ENCODE data around the gene IRF9. TPM values are rescaled to one million over a fixed set of nuclear protein-coding genes. Genes with fewer than 3 reads are reported as not detected.

IRF9 gene
- total and polyA plus RNA-seq, 5 donors = 44.5 to 103 (median 54.1) TPM

GRCh38 chr14:24121210-24121609 is 39.9 kb upstream of the IRF9 start:
- no peak overlapping the region for H3K27ac ChIP-seq (ENCODE audit: low read length)
- H3K4me1 ChIP-seq (ENCODE audit: control insufficient read depth, insufficient read depth, low read length) = no peaks in the 10 kb centered on the region
- H3K27me3 ChIP-seq (ENCODE audit: control insufficient read depth, insufficient read depth) = no peaks in the 10 kb centered on the region
- H3K4me3 ChIP-seq (ENCODE audit: low read length) = no peak overlapping the region
- H3K9me3 ChIP-seq (ENCODE audit: control insufficient read depth, low read length) = no peaks in the 10 kb centered on the region
- DNase-seq = no peak
- WGBS = 95% methylated on average over 8 of the region's 8 CpGs
- intact Hi-C loops (cut with DNase I) = no loop called here
- no peak for ATAC-seq

GRCh38 chr14:24122416-24122815 is 38.6 kb upstream of the IRF9 start:
- no peak overlapping the region for H3K27ac ChIP-seq (ENCODE audit: low read length)
- DNase-seq (no peak), ATAC-seq (no peak)
- 96% methylated on average over 4 of the region's 4 CpGs for WGBS
- no peak overlapping the region for H3K4me3 ChIP-seq (ENCODE audit: low read length)
- H3K27me3 ChIP-seq (ENCODE audit: control insufficient read depth, insufficient read depth) = no peaks in the 10 kb centered on the region
- intact Hi-C loops (cut with DNase I) = no loop called here
- no peaks in the 10 kb centered on the region for H3K9me3 ChIP-seq (ENCODE audit: control insufficient read depth, low read length)
- H3K4me1 ChIP-seq (ENCODE audit: control insufficient read depth, insufficient read depth, low read length) = no peaks in the 10 kb centered on the region

GRCh38 chr14:24122898-24123297 is 38.2 kb upstream of the IRF9 start:
- no peak overlapping the region for H3K27ac ChIP-seq (ENCODE audit: low read length)

DNA sequence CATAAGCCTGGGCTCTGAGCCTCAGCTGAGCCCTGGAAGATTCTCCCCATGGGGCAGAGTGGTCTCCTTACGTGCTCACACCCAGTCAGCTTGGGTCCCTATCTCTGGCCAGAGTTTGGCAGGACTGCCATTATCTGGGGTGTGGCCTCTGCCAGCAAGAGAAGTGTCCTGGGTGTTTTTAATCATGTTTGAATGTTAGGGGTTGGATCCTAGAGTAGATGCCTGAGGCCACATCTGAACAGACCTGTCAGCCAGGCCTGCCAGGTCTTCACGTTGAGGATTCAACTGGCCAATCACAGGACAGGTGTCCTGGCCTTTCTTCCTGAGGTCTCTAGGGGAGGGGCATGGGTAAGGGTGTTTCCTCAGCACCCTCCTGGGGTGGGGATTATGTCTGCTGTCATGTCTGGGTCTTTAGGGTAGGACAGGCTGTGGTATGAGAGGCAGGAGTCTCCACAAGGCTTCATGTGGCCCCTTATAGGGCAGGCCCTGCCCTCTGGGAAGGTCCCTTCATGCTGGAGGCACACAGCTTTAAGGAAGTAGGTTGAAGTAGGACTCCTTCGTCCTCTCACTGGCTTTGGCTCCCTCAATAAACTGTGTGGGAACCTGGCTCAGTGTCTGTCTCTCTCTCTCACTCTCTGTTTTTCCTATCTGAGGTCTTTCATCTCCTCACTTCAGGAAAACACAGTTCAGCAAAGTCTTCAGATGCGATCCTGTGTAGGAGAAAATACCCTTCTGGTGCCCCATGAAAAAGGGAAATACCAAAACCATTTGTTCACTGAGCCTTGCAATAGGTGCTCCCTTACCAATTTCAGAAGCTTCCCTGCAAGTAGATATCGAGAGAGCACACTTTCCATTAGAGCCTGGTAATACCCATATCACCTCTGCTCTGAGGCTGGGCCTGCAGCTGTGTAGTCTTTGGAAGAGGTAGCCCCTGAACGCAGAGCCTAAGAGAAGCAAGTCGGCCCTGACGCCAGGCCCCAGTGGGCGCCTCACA is 37.3 kb upstream of the IRF9 start:
- DNase-seq = no peak
- Histone ChIP-seq H3K27ac (ENCODE audit: low read length) (no peak overlapping the region), H3K9me3 (ENCODE audit: control insufficient read depth, low read length) (no peaks in the 10 kb centered on the region), H3K27me3 (ENCODE audit: control insufficient read depth, insufficient read depth) (no peaks in the 10 kb centered on the region), H3K4me3 (ENCODE audit: low read length) (no peak overlapping the region), H3K4me1 (ENCODE audit: control insufficient read depth, insufficient read depth, low read length) (no peaks in the 10 kb centered on the region)
- ATAC-seq = peak; percentile 5 to 25
- 81% methylated on average over 9 of the region's 9 CpGs for WGBS
- intact Hi-C loops (cut with DNase I) = no loop called here

More at GRCh38 chr14:24122898-24123297, 38.2 kb upstream of the IRF9 start:
- Histone ChIP-seq H3K9me3 (ENCODE audit: control insufficient read depth, low read length) (no peaks in the 10 kb centered on the region), H3K4me3 (ENCODE audit: low read length) (no peak overlapping the region), H3K4me1 (ENCODE audit: control insufficient read depth, insufficient read depth, low read length) (no peaks in the 10 kb centered on the region), H3K27me3 (ENCODE audit: control insufficient read depth, insufficient read depth) (no peaks in the 10 kb centered on the region)
- DNase-seq (no peak), ATAC-seq (peak in 1 of 2 donors; percentile 25)
- intact Hi-C loops (cut with DNase I) = no loop called here
- WGBS = 76% methylated on average over 8 of the region's 8 CpGs

GRCh38 chr14:24126939-24127338 is 34.1 kb upstream of the IRF9 start:
- Histone ChIP-seq H3K4me3 (ENCODE audit: low read length) (no peak overlapping the region), H3K4me1 (ENCODE audit: control insufficient read depth, insufficient read depth, low read length) (peaks cover 6% of the 10 kb centered on the region), H3K27ac (ENCODE audit: low read length) (no peak overlapping the region), H3K27me3 (ENCODE audit: control insufficient read depth, insufficient read depth) (no peaks in the 10 kb centered on the region), H3K9me3 (ENCODE audit: control insufficient read depth, low read length) (no peaks in the 10 kb centered on the region)
- intact Hi-C loops (cut with DNase I) = no loop called here
- ATAC-seq (no peak), DNase-seq (no peak)

- WGBS = 90% methylated on average over 2 of the region's 2 CpGs
- intact Hi-C loops (cut with DNase I) = no loop called here
- Histone ChIP-seq H3K4me3 (ENCODE audit: low read length) (no peak overlapping the region), H3K27ac (ENCODE audit: low read length) (no peak overlapping the region), H3K9me3 (ENCODE audit: control insufficient read depth, low read length) (no peaks in the 10 kb centered on the region), H3K27me3 (ENCODE audit: control insufficient read depth, insufficient read depth) (no peaks in the 10 kb centered on the region), H3K4me1 (ENCODE audit: control insufficient read depth, insufficient read depth, low read length) (peaks cover 6% of the 10 kb centered on the region)
- DNase-seq = no peak
- no peak for ATAC-seq
Observed at GRCh38 chr14:24127673-24128072, 33.4 kb upstream of the IRF9 start.

- peaks cover 6% of the 10 kb centered on the region for H3K4me1 ChIP-seq (ENCODE audit: control insufficient read depth, insufficient read depth, low read length)
- ATAC-seq (no peak), DNase-seq (no peak)
- H3K27ac ChIP-seq (ENCODE audit: low read length) = no peak overlapping the region
- H3K27me3 ChIP-seq (ENCODE audit: control insufficient read depth, insufficient read depth) = no peaks in the 10 kb centered on the region
- intact Hi-C loops (cut with DNase I) = no loop called here
- WGBS = 91% methylated on average over 8 of the region's 8 CpGs
- H3K9me3 ChIP-seq (ENCODE audit: control insufficient read depth, low read length) = no peaks in the 10 kb centered on the region
- no peak overlapping the region for H3K4me3 ChIP-seq (ENCODE audit: low read length)
Observed at GRCh38 chr14:24129410-24129998, 31.6 kb upstream of the IRF9 start.

GRCh38 chr14:24130380-24130716 is 30.7 kb upstream of the IRF9 start, which contains the start of gene FITM1:
TSS of gene FITM1 (plus strand) at chr14:24130659. CDS start at chr14:24131564, 905 bp downstream.
- Histone ChIP-seq H3K27ac (ENCODE audit: low read length) (peak within 1 kb of the TSS; percentile 99), H3K4me3 (ENCODE audit: low read length) (no peak within 1 kb of the TSS), H3K27me3 (ENCODE audit: control insufficient read depth, insufficient read depth) (no peaks in the 10 kb centered on the region), H3K9me3 (ENCODE audit: control insufficient read depth, low read length) (no peaks in the 10 kb centered on the region), H3K4me1 (ENCODE audit: control insufficient read depth, insufficient read depth, low read length) (peaks cover 6% of the 10 kb centered on the region)
- ATAC-seq = no peak
- 87% methylated on average over 5 of the region's 5 CpGs for WGBS
- intact Hi-C loops (cut with DNase I) = no loop called here
- DNase-seq = no peak

- WGBS = 26% methylated on average over 7 of the region's 7 CpGs
- peak; percentile 66 to 68 for ATAC-seq
- DNase-seq = peak; percentile 73 to 90 (median 87)
- no peak overlapping the region for H3K4me3 ChIP-seq (ENCODE audit: low read length)
- H3K4me1 ChIP-seq (ENCODE audit: control insufficient read depth, insufficient read depth, low read length) = peaks cover 6% of the 10 kb centered on the region
- no peaks in the 10 kb centered on the region for H3K27me3 ChIP-seq (ENCODE audit: control insufficient read depth, insufficient read depth)
- intact Hi-C loops (cut with DNase I) = no loop called here
- no peaks in the 10 kb centered on the region for H3K9me3 ChIP-seq (ENCODE audit: control insufficient read depth, low read length)
- peak overlapping the region; percentile 99 for H3K27ac ChIP-seq (ENCODE audit: low read length)
Observed at GRCh38 chr14:24130717-24131548, 30.1 kb upstream of the IRF9 start.

DNA sequence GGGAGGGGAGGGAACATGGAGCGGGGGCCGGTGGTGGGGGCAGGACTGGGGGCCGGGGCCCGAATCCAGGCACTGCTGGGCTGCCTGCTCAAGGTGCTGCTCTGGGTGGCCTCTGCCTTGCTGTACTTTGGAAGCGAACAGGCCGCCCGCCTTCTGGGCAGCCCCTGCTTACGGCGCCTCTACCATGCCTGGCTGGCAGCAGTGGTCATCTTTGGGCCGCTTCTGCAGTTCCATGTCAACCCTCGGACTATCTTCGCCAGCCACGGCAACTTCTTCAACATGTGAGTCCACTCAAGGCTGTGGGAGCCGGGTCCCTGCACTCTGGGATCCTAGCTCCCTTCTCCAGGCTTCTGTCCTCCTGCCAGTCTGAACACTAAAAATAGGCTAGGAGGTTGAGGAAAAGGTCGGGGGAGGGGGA is 29.5 kb upstream of the IRF9 start:
- H3K27me3 ChIP-seq (ENCODE audit: control insufficient read depth, insufficient read depth) = no peaks in the 10 kb centered on the region
- WGBS = 49% methylated on average over 15 of the region's 15 CpGs
- H3K9me3 ChIP-seq (ENCODE audit: control insufficient read depth, low read length) = no peaks in the 10 kb centered on the region
- H3K4me3 ChIP-seq (ENCODE audit: low read length) = no peak overlapping the region
- intact Hi-C loops (cut with DNase I) = no loop called here
- DNase-seq (no peak), ATAC-seq (peak; percentile 1 to 3)
- peaks cover 6% of the 10 kb centered on the region for H3K4me1 ChIP-seq (ENCODE audit: control insufficient read depth, insufficient read depth, low read length)
- H3K27ac ChIP-seq (ENCODE audit: low read length) = peak overlapping the region; percentile 99

Measured in right cardiac atrium (tissue), 5 donors.